Measurements from ENCODE around the gene EDEM1.

The EDEM1 gene

DNA sequence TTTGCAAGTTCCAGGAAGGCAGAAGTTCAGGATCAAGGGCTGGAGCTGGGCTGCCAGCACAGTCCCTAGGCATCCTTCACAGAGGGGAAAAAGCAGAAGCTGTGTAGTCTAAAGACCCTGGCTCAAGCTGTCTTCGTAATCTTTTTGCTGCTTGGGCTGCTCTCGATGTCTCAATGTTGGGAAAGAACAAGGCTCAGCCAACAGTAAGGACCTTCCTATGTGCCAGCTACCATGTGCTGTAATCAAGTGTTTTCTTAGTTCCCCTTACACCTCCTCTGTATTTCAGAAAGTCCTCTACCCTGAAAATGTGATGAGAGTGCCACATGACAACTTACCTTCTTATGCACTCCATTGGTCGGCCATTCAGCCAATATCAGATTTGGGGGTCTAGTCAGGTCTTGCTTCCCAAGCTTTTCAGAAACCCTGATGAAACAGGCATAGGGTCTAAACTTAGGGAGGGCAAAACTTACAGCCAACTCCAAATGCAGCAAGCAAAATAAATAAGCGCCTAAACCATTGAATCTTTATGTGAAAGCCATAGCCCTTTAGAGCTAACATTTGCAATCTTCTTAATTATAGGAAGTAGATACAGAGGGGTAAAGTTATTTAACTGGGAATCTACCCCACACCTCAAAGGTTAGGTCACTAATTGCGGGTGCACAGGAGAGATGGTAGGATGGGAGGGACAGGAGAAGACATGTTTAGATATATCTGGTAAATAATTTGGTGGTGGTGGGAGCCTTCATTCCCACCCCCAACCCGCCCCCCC lies 1.2 kb upstream of the EDEM1 start:
- Histone ChIP-seq H3K36me3 (ENCODE audit: insufficient read depth, insufficient read length, low read length) (peaks cover 18% of the 10 kb centered on the region), H3K4me3 (ENCODE audit: insufficient read length, low read depth) (no peak overlapping the region), H3K9ac (ENCODE audit: insufficient read length, low read depth) (no peak overlapping the region), H3K27me3 (ENCODE audit: insufficient read depth, insufficient read length) (peaks cover 4% of the 10 kb centered on the region), H3K9me3 (ENCODE audit: insufficient read depth, low read length) (no peaks in the 10 kb centered on the region), H3K4me1 (ENCODE audit: insufficient read depth, insufficient read length) (no peaks in the 10 kb centered on the region)
- no peak for TF ChIP-seq SUZ12 (IDR thresholded peaks at IDR 0.05; ENCODE audit: extremely low read depth, insufficient read depth, insufficient read length)
- TF ChIP-seq ZNF274 (IDR thresholded peaks at IDR 0.05; ENCODE audit: low read depth, low read length) = no peak
- TF ChIP-seq YY1 (IDR thresholded peaks at IDR 0.05; ENCODE audit: insufficient read depth, insufficient read length) = no peak
- DNase-seq (ENCODE audit: low read depth, low spot score) = no peak

DNA sequence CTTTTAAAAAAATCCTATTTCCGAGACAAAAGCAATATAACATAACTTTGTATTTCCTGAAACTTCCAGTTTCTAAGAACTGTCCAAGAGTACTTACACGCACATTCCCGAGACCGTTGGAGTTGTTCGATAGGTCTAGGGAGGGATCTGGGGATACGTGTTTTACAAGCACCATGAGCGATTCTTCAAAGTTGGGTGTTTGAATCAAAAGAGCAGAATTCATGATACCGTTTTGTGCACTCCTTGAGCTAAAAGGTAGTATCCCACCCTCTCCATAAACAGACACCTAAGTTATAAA lies 700 bp upstream of the EDEM1 start:
- H3K4me1 ChIP-seq (ENCODE audit: insufficient read depth, insufficient read length) = no peaks in the 10 kb centered on the region
- peaks cover 4% of the 10 kb centered on the region for H3K27me3 ChIP-seq (ENCODE audit: insufficient read depth, insufficient read length)
- DNase-seq (ENCODE audit: low read depth, low spot score) = peak; percentile 6
- H3K36me3 ChIP-seq (ENCODE audit: insufficient read depth, insufficient read length, low read length) = peaks cover 16% of the 10 kb centered on the region
- no peak for TF ChIP-seq SUZ12 (IDR thresholded peaks at IDR 0.05; ENCODE audit: extremely low read depth, insufficient read depth, insufficient read length)
- TF ChIP-seq YY1 (IDR thresholded peaks at IDR 0.05; ENCODE audit: insufficient read depth, insufficient read length) = no peak
- H3K9me3 ChIP-seq (ENCODE audit: insufficient read depth, low read length) = no peaks in the 10 kb centered on the region
- H3K4me3 ChIP-seq (ENCODE audit: insufficient read length, low read depth) = peak overlapping the region; percentile 13
- peak overlapping the region; percentile 12 for H3K9ac ChIP-seq (ENCODE audit: insufficient read length, low read depth)

DNA sequence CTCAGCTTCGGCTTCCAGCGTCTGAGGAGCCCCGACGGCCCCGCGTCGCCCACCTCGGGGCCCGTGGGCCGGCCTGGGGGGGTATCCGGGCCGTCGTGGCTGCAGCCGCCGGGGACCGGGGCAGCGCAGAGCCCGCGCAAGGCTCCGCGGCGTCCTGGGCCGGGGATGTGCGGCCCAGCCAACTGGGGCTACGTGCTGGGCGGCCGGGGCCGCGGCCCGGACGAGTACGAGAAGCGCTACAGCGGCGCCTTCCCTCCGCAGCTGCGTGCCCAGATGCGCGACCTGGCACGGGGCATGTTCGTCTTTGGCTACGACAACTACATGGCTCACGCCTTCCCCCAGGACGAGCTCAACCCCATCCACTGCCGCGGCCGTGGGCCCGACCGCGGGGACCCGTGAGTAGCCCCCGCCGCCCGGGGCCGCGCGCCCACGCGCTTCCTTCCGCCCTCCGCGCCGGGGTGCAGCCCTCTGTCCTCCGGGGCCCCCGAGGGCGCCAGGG lies 462 bp downstream of the EDEM1 start:
- no peak for TF ChIP-seq ZNF274 (IDR thresholded peaks at IDR 0.05; ENCODE audit: low read depth, low read length)
- TF ChIP-seq YY1 (IDR thresholded peaks at IDR 0.05; ENCODE audit: insufficient read depth, insufficient read length) = no peak
- TF ChIP-seq SUZ12 (IDR thresholded peaks at IDR 0.05; ENCODE audit: extremely low read depth, insufficient read depth, insufficient read length) = no peak
- H3K27me3 ChIP-seq (ENCODE audit: insufficient read depth, insufficient read length) = peaks cover 4% of the 10 kb centered on the region
- peak; percentile 8 for DNase-seq (ENCODE audit: low read depth, low spot score)
- peak overlapping the region; percentile 96 for H3K9ac ChIP-seq (ENCODE audit: insufficient read length, low read depth)
- H3K4me3 ChIP-seq (ENCODE audit: insufficient read length, low read depth) = peak overlapping the region; percentile 92
- no peaks in the 10 kb centered on the region for H3K9me3 ChIP-seq (ENCODE audit: insufficient read depth, low read length)
- peaks cover 8% of the 10 kb centered on the region for H3K36me3 ChIP-seq (ENCODE audit: insufficient read depth, insufficient read length, low read length)
- H3K4me1 ChIP-seq (ENCODE audit: insufficient read depth, insufficient read length) = no peaks in the 10 kb centered on the region

DNA sequence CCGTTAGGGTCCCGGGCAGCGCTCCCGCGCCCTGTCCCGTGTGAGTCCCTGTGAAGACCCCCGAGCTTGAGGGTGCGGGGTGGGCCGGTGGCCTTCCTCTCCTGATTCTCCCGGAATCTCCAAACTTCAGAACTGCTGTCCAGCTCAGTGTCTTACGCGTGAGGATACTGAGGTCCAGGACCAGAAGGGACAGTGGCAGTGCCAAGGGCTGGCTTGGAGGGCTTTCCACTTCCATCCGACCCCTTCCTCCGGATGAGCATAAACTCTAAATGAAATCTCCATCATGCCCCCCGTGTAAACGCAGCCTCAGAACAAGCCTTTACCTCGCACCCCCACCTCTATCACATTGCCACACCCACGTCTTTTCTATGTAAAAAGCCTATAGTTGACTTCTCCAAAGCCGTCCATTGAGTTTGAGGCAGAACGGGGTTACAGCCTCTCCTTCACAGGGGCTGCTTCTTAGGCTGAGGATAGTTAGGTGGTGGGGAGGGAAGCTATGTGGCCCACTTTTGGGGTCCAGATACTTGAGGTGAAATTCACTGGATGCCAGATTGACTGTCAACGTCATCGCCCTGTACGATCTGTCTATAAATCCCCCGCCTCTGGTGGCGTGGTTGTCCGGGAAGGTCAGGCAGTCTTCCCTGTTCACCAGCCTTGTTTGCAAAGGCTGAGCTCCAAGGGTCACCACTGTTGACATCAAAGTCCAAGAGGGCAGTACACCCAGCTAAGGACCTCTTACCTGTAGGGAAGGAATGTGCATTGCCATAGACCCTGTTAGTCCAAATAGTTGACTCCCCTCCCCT lies 1.1 kb downstream of the EDEM1 start:
- no peak for DNase-seq (ENCODE audit: low read depth, low spot score)
- H3K9ac ChIP-seq (ENCODE audit: insufficient read length, low read depth) = peak overlapping the region; percentile 96
- peak overlapping the region; percentile 92 for H3K4me3 ChIP-seq (ENCODE audit: insufficient read length, low read depth)
- no peaks in the 10 kb centered on the region for H3K4me1 ChIP-seq (ENCODE audit: insufficient read depth, insufficient read length)
- peaks cover 4% of the 10 kb centered on the region for H3K27me3 ChIP-seq (ENCODE audit: insufficient read depth, insufficient read length)
- peaks cover 5% of the 10 kb centered on the region for H3K36me3 ChIP-seq (ENCODE audit: insufficient read depth, insufficient read length, low read length)
- H3K9me3 ChIP-seq (ENCODE audit: insufficient read depth, low read length) = no peaks in the 10 kb centered on the region
- TF ChIP-seq YY1 (IDR thresholded peaks at IDR 0.05; ENCODE audit: insufficient read depth, insufficient read length) = no peak
- no peak for TF ChIP-seq ZNF274 (IDR thresholded peaks at IDR 0.05; ENCODE audit: low read depth, low read length)
- TF ChIP-seq SUZ12 (IDR thresholded peaks at IDR 0.05; ENCODE audit: extremely low read depth, insufficient read depth, insufficient read length) = no peak

DNA sequence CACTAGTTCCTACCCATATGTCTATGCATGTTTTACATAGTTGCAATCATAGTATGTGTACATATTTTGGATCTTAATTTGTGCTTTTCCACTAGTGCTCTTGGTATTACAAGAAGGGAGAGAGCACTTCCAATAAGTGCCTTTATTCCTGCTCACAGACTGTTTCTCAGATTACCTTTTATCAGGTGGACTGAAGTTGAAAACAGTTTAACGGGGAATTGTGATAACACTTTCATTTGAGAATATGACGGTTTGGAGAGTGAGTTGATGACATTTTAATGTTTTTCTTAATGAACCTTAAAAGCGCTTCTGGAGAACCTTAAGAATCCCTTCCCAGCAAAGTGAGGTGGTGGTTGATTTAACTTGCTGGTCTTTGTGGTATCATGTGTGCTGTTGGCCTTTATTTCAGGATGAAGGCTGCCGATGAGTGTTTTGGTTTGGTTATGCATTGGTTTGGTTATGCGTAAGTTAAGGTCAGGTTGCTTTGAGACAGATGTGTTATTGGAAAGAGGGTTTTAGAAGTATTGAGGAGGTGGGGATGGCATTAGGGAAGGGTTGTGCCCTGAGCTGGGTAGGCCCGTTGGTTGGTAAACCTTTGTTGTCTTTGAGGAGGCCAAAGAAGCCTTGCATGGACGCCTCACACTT lies 2.8 kb downstream of the EDEM1 start:
- no peak for DNase-seq (ENCODE audit: low read depth, low spot score)
- H3K36me3 ChIP-seq (ENCODE audit: insufficient read depth, insufficient read length, low read length) = peaks cover 8% of the 10 kb centered on the region
- TF ChIP-seq SUZ12 (IDR thresholded peaks at IDR 0.05; ENCODE audit: extremely low read depth, insufficient read depth, insufficient read length) (no peak), YY1 (IDR thresholded peaks at IDR 0.05; ENCODE audit: insufficient read depth, insufficient read length) (no peak), ZNF274 (IDR thresholded peaks at IDR 0.05; ENCODE audit: low read depth, low read length) (no peak)
- H3K4me3 ChIP-seq (ENCODE audit: insufficient read length, low read depth) = no peak overlapping the region
- H3K4me1 ChIP-seq (ENCODE audit: insufficient read depth, insufficient read length) = no peaks in the 10 kb centered on the region
- peaks cover 4% of the 10 kb centered on the region for H3K27me3 ChIP-seq (ENCODE audit: insufficient read depth, insufficient read length)
- H3K9me3 ChIP-seq (ENCODE audit: insufficient read depth, low read length) = no peaks in the 10 kb centered on the region
- no peak overlapping the region for H3K9ac ChIP-seq (ENCODE audit: insufficient read length, low read depth)

DNA sequence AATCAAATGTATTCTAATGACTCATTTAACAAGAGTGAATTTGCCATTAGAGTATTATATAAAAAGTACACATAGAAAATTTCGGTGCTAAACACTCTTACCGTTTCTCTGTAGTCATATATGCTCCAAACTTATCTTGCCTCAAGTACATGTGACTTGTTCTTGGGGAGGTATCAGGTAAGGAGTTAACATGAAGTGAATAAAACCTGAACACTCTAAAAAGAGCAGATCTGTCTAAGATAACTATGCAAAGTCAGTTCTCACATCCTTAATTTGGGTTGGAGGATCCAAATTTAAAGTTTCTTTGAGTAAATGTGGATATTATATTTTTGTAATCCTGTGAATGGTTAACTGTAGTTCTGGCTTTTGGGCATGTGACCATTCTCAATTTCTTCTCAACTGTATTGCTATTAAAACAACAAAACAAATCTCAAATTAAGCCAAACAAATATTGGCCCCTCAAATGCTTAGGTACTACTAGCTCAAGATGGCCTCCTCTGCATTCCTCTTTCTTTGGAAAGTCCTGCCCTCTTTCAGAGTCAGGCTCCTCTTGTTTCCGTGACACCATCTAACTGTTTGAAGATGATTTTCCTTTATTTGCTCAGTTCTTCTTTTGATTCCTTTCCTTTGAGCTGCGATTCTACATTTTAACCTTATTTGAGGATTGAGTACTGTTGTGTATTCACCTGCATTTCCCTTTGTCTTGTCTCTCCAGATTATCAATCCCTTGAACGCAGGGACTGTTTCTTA lies 4.2 kb downstream of the EDEM1 start:
- TF ChIP-seq ZNF274 (IDR thresholded peaks at IDR 0.05; ENCODE audit: low read depth, low read length) (no peak), YY1 (IDR thresholded peaks at IDR 0.05; ENCODE audit: insufficient read depth, insufficient read length) (no peak), SUZ12 (IDR thresholded peaks at IDR 0.05; ENCODE audit: extremely low read depth, insufficient read depth, insufficient read length) (no peak)
- Histone ChIP-seq H3K36me3 (ENCODE audit: insufficient read depth, insufficient read length, low read length) (peaks cover 10% of the 10 kb centered on the region), H3K27me3 (ENCODE audit: insufficient read depth, insufficient read length) (no peaks in the 10 kb centered on the region), H3K9ac (ENCODE audit: insufficient read length, low read depth) (no peak overlapping the region), H3K9me3 (ENCODE audit: insufficient read depth, low read length) (no peaks in the 10 kb centered on the region), H3K4me3 (ENCODE audit: insufficient read length, low read depth) (no peak overlapping the region), H3K4me1 (ENCODE audit: insufficient read depth, insufficient read length) (no peaks in the 10 kb centered on the region)
- DNase-seq (ENCODE audit: low read depth, low spot score) = no peak
